Activated CD8-positive, alpha-beta T cell treated with anti-CD3 and anti-CD28 coated beads for 36 hours (primary cell): ENCODE results near the gene GLCE. TPM values are rescaled to one million over a fixed set of nuclear protein-coding genes. Genes with fewer than 3 reads are reported as not detected.
"Not testable (repeated sequence)": the region's sequence is repeated elsewhere in the genome, so short reads cannot be mapped to it uniquely, and the experiment has no call there.

ENCODE experiments used
- ATAC-seq: fragments of 200-7000 bp; cut with Tn5 transposase; one replicate; pipeline ENCODE4 v1.10.0; 2021; ENCODE audit warnings: mild to moderate bottlenecking, moderate library complexity
- CTCF ChIA-PET: fragments of 350-600 bp; sonication (Branson Sonifier 250); formaldehyde crosslinking; loops from one replicate; lab custom pipeline; 2021; ENCODE audit warnings: antibody characterized with exemption; lab: Charles Lee
- POLR2A ChIA-PET: fragments of 350-600 bp; sonication (Branson Sonifier 250); formaldehyde crosslinking; loops from one replicate; lab custom pipeline; 2021; ENCODE audit warnings: antibody characterized with exemption; lab: Charles Lee
- DNase-seq: peaks from one replicate; pipeline ENCODE4 v3.0.0-alpha.2; 2020
- H3K27ac Mint-ChIP-seq: one replicate; pipeline ENCODE4 v1.8.0; 2021; ENCODE audit warnings: mild to moderate bottlenecking, mixed read lengths
- H3K27me3 Mint-ChIP-seq: one replicate; pipeline ENCODE4 v1.8.0; 2021; ENCODE audit warnings: mixed read lengths
- H3K36me3 Mint-ChIP-seq: one replicate; pipeline ENCODE4 v1.8.0; 2021; ENCODE audit warnings: low read depth, mixed read lengths
- H3K4me1 Mint-ChIP-seq: one replicate; pipeline ENCODE4 v1.8.0; 2021; ENCODE audit warnings: low read depth, mixed read lengths
- H3K4me3 Mint-ChIP-seq: one replicate; pipeline ENCODE4 v1.8.0; 2021; ENCODE audit warnings: mild to moderate bottlenecking, moderate library complexity, mixed read lengths
- H3K9me3 Mint-ChIP-seq: one replicate; pipeline ENCODE4 v1.8.0; 2021; ENCODE audit warnings: mixed read lengths
- intact Hi-C: fragments of 100-400 bp; cut with micrococcal nuclease; formaldehyde crosslinking; loops from one replicate; pipeline ENCODE4 v1.10.0; 2022
- total RNA-seq, 2 experiments: library from RNA; stranded (reverse); gene quantifications; one replicate each; pipeline ENCODE4 v1.2.3, GENCODE V29; 2021
- TF ChIP-seq, protein P1 (sequence below): fragments of 200-600 bp; IDR thresholded peaks from one replicate; pipeline ENCODE4 v1.8.0; 2022; ENCODE audit warnings: antibody characterized with exemption, mild to moderate bottlenecking

The GLCE gene
- total RNA-seq, 2 experiments from 2014 or later = 2.8 to 4.3 TPM

DNA sequence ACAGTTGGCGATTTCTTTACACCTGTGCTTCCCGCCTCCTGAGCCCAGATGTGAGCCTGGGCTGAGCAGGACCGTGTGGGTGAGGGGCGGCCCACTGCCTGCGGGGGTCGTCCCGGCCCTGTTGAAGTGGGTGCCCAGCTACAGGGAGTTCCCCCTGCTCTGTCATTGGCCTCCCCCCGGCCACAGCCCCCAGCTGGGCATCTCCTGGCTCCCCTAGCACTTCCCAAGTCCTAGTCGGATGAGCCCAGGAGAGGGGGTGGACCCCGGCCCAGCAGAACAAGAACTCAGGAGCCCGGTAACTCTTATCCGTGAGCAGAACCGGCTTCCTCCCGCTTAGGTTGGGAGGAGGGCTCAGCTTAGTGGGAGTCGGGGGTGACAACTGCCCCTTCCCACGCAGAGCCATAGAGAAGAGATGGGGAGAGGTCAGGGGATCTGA lies 139.0 kb downstream of the GLCE start:
- TF ChIP-seq, protein P1, sequence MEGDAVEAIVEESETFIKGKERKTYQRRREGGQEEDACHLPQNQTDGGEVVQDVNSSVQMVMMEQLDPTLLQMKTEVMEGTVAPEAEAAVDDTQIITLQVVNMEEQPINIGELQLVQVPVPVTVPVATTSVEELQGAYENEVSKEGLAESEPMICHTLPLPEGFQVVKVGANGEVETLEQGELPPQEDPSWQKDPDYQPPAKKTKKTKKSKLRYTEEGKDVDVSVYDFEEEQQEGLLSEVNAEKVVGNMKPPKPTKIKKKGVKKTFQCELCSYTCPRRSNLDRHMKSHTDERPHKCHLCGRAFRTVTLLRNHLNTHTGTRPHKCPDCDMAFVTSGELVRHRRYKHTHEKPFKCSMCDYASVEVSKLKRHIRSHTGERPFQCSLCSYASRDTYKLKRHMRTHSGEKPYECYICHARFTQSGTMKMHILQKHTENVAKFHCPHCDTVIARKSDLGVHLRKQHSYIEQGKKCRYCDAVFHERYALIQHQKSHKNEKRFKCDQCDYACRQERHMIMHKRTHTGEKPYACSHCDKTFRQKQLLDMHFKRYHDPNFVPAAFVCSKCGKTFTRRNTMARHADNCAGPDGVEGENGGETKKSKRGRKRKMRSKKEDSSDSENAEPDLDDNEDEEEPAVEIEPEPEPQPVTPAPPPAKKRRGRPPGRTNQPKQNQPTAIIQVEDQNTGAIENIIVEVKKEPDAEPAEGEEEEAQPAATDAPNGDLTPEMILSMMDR = no peak
- Mint-ChIP-seq H3K4me1 (peaks cover 3% of the 10 kb centered on the region), H3K9me3 (no peaks in the 10 kb centered on the region), H3K27ac (no peak overlapping the region), H3K27me3 (peaks cover 41% of the 10 kb centered on the region), H3K36me3 (no peaks in the 10 kb centered on the region), H3K4me3 (no peak overlapping the region)
- ATAC-seq (no peak), DNase-seq (no peak)
- CTCF ChIA-PET = interaction anchor here (1.0 to 1.4 kb wide), 2 partner anchors 32 to 95 kb away, joined by 3 to 6 read pairs; no protein-coding TSS in a partner anchor
- POLR2A ChIA-PET = interaction anchor here (0.6 kb wide), 1 partner anchor 527 kb away, joined by 3 read pairs; no protein-coding TSS in a partner anchor
- intact Hi-C loops = no loop called here

DNA sequence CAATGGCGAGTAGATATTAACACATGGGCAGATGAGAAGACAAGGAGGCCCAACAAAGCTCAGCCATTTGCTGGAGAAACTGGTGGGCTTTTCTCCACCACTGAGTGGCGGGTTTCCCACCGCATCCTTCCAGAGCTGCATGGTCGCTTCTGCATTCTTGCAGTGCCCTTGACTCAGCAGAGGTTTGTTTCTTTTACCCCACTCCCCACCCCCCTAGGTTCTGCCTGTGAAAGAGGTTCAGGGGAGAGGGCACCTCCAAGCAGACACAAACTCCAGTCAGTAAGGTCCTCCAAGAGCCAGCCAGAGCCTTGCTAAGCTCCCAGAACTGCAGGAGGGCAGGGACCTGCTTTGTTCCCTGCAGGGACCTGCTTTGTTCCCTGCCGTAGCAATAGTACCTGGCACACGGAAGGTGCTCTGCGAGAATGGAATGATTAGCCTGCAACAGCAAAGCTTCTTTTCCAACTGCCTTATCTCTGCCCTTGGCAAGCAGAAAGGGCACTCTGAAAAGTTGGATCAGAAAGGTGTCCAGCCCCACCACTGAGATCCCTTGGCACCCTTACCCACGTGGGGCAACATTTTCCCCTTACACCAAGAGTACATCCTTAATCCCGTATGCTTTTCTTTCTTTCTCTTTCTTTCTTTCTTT lies 139.6 kb downstream of the GLCE start:
- POLR2A ChIA-PET = no interaction called here
- H3K27me3 Mint-ChIP-seq = peaks cover 41% of the 10 kb centered on the region
- intact Hi-C loops = no loop called here
- no peaks in the 10 kb centered on the region for H3K9me3 Mint-ChIP-seq
- H3K27ac Mint-ChIP-seq = no peak overlapping the region
- CTCF ChIA-PET = interaction anchor here (1.0 to 1.4 kb wide), 2 partner anchors 33 to 95 kb away, joined by 3 to 6 read pairs; no protein-coding TSS in a partner anchor
- DNase-seq (no peak), ATAC-seq (no peak)
- no peaks in the 10 kb centered on the region for H3K36me3 Mint-ChIP-seq
- TF ChIP-seq, protein P1 = no peak
- peaks cover 3% of the 10 kb centered on the region for H3K4me1 Mint-ChIP-seq
- no peak overlapping the region for H3K4me3 Mint-ChIP-seq

DNA sequence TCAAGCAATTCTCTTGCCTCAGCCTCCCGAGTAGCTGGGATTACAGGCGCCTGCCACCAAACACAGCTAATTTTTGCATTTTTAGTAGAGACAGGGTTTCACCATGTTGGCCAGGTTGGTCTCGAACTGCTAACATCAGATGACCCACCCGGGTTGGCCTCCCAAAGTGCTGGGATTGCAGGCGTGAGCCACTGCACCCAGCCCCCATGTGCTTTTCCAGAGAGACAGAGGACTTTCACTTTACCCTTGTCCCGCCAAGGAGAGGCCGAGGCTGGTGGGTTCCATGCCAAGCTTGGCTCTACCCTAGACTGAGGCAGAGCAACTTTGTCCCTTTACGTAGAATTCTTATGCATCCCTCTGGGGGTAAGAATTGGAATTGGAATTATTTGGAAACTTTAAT lies 140.7 kb downstream of the GLCE start:
- CTCF ChIA-PET, DNase-seq, intact Hi-C loops, H3K4me3 Mint-ChIP-seq, H3K36me3 Mint-ChIP-seq, H3K27ac Mint-ChIP-seq, H3K9me3 Mint-ChIP-seq, ATAC-seq, H3K4me1 Mint-ChIP-seq, POLR2A ChIA-PET: not testable (repeated sequence)
- H3K27me3 Mint-ChIP-seq = peaks cover 41% of the 10 kb centered on the region

DNA sequence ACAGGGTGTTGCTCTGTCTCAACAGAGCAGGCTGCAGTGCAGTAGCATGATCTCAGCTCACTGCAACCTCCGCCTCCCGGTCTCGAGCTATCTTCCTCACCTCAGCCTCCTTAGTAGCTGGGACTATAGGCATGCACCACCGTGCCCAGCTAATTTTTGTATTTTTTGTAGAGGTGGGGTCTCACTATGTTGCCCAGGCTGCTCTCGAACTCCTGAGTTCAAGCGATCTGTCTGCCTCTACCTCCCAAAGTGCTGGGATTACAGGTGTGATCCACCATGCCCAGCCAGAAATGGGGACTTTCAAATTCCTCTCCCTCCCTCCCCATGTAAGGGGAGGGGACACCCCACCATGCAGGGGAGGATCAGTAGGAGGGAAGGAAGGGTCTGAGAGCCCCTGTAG lies 141.7 kb downstream of the GLCE start:
- CTCF ChIA-PET = interaction anchor here (0.6 kb wide), 1 partner anchor 10 kb away, joined by 3 read pairs; no protein-coding TSS in a partner anchor
- H3K9me3 Mint-ChIP-seq, intact Hi-C loops, H3K4me1 Mint-ChIP-seq, H3K4me3 Mint-ChIP-seq, DNase-seq, ATAC-seq, POLR2A ChIA-PET, H3K36me3 Mint-ChIP-seq, H3K27ac Mint-ChIP-seq: not testable (repeated sequence)
- H3K27me3 Mint-ChIP-seq = peaks cover 38% of the 10 kb centered on the region

DNA sequence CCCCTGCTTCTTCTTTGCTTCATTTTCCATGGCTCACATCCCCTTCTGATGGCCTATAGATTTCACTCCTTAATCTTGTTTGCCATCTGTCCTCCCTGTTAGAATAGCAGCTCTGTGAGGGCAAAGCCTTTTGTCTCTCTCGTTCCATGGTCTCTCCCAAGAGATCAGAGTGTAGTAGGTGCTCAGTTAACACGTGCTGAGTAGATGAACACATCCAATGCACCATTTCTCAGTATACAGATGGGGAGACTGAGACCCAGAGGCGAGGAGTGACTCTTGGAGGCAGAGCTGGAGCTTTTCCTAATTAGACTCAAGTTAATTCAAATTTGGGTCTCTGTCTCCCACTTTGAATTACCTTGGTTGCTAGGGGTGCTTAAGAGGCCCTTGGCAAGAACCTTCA lies 142.5 kb downstream of the GLCE start:
- TF ChIP-seq, protein P1 = no peak
- H3K27ac Mint-ChIP-seq = no peak overlapping the region
- peaks cover 3% of the 10 kb centered on the region for H3K4me1 Mint-ChIP-seq
- no peaks in the 10 kb centered on the region for H3K9me3 Mint-ChIP-seq
- CTCF ChIA-PET = no interaction called here
- H3K4me3 Mint-ChIP-seq = no peak overlapping the region
- ATAC-seq = no peak
- no peak for DNase-seq
- intact Hi-C loops = no loop called here
- no peaks in the 10 kb centered on the region for H3K36me3 Mint-ChIP-seq
- H3K27me3 Mint-ChIP-seq = peaks cover 29% of the 10 kb centered on the region
- POLR2A ChIA-PET = no interaction called here
